Globus pallidus (tissue), 1 donor: Measurements from ENCODE around the gene SSB.
A peak's percentile ranks its signal among the peaks of the same experiment; 100 is the strongest.
"Not testable (repeated sequence)": the region's sequence is repeated elsewhere in the genome, so short reads cannot be mapped to it uniquely, and the experiment has no call there.

Experiments
- DNase-seq: peaks from one replicate; pipeline ENCODE4 v3.0.0-alpha.2; 2015; ENCODE audit warnings: low spot score

The SSB gene

DNA sequence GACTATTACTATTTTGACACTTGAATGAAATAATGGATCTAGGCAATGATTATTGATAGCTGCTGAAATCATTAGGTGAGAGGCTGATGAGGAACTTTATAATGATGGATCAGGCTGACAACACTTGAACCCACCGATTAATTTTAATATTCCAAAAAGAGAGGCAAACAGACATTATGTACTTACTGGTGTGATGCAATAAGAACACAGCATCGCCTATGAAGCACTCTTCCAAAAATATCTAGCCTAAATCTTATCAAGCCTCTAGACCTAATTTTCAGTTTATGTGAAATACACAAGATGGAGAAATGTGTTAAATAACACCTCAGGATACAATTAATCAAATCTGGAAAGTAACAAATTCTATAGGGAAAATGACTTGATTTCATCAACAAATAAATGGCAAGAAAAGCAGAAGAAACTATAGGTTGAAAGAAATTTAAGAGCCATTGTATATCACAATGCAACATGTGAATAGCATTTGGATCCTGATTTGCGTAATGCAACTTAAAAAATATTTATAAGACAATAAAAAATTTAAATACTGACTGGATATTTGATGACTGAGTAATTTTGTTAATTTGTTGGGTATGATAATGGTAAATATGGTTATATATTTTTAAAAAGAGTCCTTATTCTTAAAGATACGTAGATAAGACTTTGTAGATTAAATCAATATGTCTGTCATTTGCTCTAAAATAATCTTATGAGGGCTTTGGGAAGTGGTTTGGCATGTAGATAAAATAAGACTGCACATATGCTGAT, 17.2 kb upstream of the SSB start:
- DNase-seq, result no peak

DNA sequence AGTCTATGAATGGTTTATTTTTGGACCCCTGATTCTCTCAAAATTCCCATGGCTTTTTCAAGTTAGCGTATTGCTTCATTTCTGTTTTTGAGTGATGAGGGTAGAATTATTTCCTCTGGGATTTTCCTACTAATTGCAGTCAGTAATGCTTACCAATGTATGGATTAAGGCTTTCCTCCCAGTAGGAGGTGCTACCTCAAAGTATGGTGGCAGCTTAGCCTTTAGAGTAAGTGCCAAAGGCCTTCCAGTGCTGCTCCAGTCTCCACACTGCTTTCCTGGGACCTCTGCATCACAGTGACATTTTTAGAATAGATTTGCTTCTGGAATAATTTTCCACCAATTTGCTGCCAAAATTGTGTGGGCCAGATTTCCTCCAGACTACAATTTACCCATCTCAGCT, 16.2 kb upstream of the SSB start:
- DNase-seq, result no peak

DNA sequence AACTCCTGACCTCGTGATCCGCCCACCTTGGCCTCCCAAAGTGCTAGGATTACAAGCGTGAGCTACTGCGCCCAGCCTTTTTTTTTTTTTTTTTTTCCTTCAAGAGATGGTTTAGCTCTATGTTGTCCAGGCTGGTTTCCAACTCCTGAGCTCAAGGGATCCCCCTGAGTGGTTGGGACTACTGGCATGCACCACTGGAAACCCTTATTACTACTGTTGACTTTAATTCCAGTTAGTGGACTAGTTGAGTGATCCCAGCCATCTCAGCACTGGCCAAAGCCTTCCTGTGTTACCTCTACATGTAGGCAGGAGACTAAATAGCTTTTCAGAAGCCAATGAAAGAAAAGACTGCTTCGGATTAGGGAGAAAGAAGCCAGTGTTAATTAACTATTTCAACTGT, 8.1 kb upstream of the SSB start:
- no peak for DNase-seq

DNA sequence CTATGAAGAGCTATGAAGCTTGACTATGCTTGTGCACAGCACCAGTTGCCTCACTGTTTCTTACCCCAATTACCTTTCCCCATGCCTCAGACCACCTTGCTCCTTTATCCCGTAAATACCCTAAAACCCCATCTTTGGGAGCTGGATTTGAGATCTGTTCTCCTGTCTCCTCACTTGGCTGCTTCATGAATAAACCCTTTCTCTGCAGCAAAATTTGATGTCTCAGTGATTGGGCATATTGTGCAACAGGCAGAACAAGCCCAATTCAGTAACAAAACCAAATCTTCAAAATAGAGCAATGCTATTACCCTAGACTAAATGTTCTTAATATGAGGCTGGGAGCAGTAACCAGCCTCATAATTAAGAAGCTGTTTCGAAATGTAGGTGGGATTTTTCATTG, 3.5 kb upstream of the SSB start:
- no peak for DNase-seq

DNA sequence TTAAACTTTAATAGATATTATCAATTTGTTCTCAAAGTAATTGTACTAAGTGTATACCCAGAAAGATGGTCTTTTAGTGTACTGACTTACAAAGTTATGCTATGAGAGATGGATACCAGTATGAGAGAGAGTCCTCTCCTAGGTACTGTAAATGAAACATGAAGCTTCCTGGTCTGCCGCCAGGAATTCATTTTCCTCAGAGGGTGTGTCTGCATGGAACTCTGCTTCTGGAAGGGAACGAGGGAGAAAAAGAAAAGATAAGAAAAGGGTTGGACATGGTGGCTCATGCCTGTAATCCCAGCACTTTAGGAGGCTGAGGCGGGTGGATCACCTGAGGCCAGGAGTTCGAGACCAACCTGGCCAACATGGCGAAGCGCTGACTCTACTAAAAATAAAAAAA, 2.2 kb upstream of the SSB start:
- DNase-seq, result no peak

DNA sequence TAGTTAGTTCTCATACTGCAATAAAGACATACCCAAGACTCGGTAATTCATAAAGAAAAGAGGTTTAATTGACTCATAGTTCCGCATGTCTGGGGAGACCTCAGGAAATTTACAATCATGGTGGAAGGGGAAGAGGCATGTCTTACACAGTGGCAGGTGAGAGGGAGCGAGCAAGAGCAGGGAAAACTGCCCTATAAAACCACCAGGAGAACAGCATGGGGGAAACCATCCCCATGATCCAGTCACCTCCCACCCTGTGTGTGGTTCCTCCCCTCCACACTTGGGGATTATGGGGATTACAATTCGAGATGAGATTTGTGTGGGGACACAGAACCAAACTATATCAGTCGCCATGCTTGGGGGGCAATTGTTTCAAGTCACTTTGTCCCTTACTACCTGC, 1.1 kb upstream of the SSB start:
- DNase-seq, result no peak

DNA sequence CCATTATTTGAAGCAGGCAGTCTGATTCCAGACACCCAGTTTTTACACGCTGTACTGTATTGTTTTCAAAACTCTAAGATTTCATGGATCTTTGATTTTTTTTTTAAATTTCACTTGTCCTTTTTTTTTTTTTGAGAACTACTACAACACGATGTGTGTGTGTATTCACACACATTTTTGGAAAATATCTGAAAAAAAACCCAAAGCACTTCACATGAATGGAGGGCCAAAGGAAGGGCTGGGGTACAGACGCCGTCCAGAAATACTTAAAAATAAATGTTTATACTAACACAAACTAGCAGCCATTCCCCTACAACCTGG, 314 bp upstream of the SSB start:
- peak; percentile 16 for DNase-seq

DNA sequence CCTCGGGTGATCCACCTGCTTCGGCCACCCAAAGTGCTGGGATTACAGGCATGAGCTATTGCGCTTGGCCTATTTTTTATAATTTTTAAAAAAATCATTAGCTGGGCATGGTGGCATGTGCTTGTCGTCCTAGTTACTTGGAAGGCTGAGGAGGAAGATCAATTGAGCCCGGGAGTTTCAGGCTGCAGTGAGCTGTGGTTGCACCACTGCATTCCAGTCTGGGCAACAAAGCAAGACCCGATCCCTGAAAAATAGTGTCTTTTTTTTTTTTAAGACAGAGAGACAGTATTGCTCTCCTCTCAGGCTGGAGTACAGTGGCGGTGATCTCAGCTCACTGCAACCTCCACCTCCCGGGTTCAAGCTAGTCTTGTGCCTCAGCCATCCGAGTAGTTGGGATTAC, 4.8 kb downstream of the SSB start:
- DNase-seq, result no peak

DNA sequence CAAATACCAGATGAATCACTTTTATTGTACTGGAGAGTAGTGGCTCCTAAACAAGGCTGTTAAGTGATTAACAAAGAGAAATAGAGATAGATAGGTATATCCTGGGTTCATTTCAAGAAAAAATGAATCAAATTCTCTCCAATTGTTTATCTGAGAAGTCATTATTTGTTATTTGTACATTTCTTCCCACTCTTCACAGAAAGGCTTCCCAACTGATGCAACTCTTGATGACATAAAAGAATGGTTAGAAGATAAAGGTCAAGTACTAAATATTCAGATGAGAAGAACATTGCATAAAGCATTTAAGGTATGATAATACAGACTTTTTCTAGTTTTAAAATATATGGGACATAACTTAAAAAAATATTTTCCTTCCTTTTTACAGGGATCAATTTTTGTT, 7.9 kb downstream of the SSB start:
- no peak for DNase-seq

DNA sequence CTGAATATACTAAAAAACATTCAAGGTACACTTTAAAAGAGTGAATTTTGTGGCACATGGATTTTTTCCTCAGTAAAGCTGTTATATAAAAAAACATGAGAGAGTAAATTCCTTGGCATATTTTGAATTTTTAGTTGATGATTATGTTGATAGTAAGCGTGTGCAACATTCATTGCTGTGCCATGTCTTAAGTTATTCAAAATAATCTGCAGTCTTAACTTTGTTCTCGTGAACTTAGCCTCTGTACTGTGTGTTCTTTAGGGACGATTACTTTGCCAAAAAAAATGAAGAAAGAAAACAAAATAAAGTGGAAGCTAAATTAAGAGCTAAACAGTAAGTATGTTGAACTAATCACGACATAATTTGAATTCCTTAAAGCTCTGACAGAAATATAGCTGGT, 9.6 kb downstream of the SSB start:
- DNase-seq, result no peak

DNA sequence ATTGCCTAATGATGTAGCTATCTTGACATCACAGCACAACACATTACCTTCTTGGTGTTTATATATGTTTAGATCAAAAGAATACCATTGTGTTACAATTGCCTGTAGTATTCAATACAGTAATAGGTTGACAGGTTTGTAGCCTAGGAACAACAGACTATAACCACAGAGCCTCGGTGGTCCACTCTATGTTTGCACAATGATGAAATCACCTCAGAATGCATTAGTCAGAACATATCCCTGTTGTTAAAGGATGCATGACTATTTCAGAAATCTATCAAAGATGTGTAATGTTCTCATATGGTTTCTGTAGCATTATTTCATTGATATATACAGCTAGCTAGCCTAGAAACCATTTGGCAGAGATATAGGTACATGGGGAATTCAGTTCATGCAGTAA, 17.2 kb downstream of the SSB start:
- no peak for DNase-seq

DNA sequence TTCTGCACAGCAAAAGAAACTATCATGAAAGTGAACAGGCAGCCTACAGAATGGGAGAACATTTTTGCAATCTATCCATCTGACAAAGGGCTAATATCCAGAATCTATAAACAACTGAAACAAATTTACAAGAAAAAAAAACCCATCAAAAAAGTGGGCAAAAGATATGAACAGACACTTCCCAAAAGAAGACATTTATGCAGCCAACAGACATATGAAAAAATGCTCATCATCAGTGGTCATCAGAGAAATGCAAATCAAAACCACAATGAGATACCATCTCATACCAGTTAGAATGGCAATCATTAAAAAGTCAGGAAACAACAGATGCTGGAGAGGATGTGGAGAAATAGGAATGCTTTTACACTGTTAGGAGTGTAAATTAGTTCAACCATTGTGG, 18.3 kb downstream of the SSB start:
- not testable (repeated sequence) for DNase-seq

DNA sequence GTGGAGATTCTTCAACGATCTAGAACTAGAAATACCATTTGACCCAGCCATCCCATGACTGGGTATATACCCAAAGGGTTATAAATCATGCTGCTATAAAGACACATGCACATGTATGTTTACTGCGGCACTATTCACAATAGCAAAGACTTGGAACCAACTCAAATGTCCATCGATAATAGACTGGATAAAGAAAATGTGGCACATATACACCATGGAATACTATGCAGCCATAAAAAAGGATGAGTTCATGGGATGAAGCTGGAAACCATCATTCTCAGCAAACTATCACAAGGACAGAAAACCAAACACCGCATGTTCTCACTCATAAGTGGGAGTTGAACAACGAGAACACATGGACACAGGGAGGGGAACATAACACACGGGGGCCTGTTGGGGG, 18.7 kb downstream of the SSB start:
- not testable (repeated sequence) for DNase-seq

DNA sequence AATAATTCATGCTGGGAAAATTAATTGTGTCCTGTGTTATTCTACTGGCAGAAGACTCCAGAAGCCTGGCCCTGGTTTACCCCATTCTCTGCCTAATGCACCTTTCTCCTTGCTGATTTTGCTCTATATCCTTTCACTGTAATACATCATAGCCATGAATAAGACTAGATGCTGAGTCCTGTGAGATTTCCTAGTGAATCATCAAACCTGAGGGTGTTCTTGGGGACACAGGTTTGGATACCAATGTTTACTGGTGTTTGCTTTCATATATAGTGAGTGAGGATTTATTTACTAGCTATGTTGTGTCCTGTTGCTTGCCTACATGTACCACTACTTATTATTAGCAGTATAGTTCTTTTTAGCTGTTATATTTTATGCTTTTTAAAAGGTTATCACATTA, 19.6 kb downstream of the SSB start:
- DNase-seq, result no peak

DNA sequence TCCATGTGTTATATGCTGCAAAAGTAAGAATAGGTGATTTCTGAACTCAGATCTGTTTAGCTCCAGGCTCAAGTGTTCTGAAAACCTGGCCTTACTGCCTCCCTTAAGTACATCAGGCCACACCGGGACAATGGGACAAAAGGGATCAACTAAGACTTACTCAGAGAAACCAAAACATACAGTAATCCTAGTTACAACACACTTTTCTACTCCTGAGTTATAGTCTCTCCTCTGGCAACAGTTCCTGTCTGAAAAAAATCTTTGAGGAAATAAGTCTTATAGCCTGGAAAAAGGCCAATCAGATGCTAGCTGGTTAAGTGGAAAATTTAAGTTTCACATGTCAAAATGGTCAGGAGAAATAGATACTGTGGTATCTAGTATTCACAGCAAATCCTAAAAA, 20.4 kb downstream of the SSB start:
- DNase-seq, result no peak

DNA sequence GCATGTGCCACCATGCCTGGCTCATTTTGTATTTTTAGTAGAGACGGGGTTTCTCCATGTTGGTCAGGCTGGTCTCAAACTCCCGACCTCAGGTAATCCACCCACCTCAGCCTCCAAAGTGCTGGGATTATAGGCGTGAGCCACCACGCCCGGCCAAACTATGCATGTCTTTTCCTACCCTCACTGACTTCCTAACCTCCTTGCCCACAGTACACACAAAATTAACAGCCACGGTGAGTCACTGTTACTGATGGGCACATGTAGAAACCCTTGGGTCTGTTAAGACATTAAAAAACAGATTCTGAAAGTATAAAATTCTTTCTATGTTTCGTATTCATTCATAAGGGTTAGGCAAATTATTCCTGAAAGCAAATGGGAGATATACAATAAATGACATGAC, 21.4 kb downstream of the SSB start:
- not testable (repeated sequence) for DNase-seq

DNA sequence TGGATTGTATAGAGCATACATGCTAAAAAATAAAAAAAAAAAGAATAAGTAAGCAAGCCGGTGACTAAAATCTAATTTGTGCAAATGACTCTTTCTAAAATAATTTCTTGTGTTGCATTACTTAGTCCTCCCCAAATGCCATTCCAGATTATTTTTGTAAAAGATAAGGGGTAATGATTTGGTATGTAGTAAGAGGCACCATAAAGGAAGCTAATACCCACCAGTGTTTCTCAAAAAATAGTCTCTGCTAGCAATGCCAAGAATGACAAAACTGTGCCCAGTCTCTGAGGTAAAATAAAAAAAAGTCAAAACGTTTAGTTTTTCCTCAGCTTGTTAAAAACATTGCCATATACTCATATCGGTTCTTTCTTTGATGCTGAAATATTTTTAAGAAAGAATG, 23.4 kb downstream of the SSB start:
- no peak for DNase-seq

DNA sequence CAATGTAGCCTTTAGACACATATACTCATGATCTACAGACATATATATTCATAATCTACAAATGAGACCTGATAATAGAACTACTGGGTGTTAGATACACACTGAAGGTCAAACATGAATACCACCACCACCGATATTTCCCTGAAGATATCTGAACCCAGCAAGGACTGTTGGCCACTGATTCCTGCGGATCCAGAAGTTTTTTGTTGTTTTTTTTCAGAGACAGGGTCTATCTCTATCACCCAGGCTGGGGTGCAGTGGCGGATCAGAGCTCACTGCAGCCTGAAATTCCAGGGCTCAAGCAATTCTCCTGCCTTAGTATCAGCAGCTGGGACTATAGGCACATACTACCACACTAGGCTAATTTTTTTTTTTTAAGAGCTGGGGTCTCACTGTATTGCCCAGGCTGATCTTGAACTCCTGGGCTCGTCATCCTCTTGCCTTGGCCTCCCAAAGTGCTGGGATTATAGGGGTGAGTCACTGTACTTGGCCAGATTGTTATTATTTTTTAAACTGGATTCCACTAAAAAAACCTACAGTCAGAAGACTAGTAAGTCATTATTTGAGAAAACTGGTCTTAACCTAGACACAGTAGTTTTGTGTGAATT, 24.2 kb downstream of the SSB start:
- DNase-seq, result no peak

DNA sequence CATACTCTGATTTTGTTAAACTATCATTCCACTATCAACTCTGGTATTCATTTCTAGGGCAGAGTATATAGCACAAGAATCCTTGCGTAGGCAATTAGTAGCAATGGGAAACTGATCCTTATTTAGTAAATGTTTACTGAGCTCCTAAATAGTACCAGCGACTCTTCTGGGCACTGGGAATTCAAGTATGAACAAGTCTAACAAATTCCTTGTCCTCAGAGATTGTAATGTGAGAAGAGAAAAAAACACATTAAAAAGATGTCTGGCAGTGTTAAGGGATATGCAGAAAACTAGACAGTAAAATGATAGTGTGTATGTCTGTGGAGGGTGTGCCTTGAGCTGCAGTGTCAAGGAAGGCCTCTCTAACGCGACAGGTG, 25.3 kb downstream of the SSB start:
- DNase-seq, result no peak

DNA sequence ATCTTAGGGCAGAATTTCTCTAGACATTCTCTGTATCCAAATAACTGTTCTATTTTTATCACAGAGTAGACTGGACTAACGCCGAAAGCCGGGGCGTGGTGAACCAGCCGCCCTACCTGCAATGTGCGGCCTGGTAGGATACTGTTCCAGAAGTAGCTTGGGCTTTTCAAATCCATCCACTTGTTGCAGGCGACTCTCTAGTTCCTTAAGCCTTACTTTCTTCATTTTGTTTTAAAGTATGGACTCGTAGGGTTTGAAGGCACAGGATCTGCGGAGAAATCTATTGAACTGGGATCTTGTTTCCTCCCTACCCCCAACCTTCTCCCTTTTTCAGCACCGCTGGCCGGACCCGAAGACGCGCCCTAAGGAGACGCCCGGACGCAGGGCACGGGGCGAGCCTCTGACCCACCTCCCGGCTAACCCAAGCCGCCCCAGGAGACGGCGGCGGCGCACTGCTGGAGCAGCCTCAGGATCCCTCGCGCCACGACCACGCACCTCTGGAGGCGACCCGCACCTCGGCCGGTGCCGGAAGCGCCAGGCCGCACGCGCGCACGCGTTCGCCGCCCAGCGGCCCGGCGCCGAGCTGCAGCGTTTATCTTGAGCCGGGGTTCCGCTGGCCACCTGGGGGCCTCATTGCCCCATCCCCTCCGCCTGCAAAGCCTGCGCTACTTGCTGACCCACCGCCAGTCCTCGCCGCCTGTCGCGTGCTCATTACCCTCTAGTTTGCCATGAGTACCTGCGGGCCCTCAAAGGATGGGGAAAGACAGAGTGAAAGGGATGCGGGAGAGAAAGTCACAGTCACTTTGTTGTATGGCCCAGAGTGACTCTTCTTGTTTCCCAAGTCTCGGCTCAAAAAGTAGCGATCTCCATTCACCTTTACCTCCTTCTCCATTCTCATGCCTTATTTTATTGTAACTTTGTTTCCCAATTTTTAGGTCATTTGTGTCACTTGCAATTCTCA, 26.0 kb downstream of the SSB start, which contains the start of gene METTL5:
METTL5 (minus strand) TSS at position 533 of the 961 bp plus-strand sequence; CDS start at position 225, 308 bp downstream.
- DNase-seq, result peak; percentile 84

DNA sequence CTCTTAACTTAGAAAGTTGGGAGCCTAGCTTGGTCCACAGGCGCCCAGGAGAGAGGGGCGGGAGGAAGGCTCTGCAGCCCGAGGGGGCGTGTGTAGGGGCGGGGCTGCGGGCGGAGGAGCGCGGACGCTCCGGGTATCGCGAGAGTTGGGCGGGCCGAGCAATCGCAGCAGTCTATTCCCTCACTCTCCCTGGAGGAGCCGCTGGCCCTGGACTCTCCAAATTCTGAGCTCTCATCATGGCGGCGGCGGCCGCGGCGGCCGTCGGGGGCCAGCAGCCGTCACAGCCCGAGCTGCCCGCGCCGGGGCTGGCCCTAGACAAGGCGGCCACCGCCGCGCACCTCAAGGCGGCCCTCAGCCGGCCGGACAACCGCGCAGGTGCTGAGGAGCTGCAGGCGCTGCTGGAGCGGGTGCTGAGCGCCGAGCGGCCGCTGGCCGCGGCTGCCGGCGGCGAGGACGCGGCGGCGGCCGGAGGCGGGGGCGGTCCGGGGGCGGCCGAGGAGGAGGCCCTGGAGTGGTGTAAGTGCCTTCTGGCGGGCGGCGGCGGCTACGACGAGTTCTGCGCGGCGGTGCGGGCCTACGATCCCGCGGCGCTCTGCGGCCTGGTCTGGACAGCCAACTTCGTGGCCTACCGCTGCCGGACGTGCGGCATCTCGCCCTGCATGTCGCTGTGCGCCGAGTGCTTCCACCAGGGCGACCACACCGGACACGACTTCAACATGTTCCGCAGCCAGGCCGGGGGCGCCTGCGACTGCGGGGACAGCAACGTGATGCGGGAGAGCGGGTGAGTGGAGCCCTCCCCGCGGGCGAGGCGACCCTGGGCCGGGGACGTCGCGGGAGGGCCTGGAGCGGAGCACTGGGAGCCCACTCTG, 28.8 kb downstream of the SSB start, which contains the start of gene UBR3:
UBR3 (plus strand) TSS at position 183 of the 869 bp plus-strand sequence; CDS start at position 237, 54 bp downstream.
- DNase-seq, result peak; percentile 91
